ENCODE results near the gene KRT13.

KRT13 gene

DNA sequence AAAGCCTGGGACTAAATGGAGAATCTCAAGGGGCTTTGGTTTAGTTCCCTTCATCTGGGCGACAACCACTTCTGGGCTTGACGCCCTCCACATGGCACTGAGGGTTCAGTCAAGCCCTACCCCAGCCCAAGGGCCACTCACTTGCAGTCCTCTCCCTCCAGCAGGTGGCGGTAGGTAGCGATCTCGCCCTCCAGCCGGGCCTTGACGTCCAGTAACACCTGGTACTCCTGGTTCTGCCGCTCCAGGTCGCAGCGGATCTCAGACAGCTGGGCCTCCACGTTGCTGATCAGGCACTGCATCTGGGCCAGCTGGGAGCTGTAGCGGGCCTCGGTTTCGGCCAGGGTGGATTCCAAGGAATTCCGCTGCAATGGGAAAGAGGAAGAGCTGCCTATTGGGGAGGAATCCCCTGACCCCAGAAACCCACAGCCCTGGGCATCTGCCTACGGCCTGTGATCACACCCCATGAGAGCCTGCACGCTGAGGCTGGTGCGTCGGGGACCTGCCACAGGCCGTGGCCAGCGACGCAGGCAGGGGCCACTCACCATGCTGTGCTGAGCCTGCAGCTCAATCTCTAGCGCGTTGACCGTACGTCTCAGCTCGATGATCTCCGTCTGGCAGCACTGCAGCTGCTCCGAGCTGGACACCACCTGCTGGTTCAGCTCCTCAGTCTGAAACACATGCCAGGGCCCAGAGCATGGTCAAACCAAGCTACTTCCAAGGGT lies 18.4 kb downstream of the KRT13 start:
- no peak overlapping the region for H3K27ac ChIP-seq
- TF ChIP-seq, protein P1, sequence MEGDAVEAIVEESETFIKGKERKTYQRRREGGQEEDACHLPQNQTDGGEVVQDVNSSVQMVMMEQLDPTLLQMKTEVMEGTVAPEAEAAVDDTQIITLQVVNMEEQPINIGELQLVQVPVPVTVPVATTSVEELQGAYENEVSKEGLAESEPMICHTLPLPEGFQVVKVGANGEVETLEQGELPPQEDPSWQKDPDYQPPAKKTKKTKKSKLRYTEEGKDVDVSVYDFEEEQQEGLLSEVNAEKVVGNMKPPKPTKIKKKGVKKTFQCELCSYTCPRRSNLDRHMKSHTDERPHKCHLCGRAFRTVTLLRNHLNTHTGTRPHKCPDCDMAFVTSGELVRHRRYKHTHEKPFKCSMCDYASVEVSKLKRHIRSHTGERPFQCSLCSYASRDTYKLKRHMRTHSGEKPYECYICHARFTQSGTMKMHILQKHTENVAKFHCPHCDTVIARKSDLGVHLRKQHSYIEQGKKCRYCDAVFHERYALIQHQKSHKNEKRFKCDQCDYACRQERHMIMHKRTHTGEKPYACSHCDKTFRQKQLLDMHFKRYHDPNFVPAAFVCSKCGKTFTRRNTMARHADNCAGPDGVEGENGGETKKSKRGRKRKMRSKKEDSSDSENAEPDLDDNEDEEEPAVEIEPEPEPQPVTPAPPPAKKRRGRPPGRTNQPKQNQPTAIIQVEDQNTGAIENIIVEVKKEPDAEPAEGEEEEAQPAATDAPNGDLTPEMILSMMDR (conservative IDR thresholded peaks at IDR 0.05) = 0 out of 2 replicates have a peak, but pooled peaks have one; percentile 17

DNA sequence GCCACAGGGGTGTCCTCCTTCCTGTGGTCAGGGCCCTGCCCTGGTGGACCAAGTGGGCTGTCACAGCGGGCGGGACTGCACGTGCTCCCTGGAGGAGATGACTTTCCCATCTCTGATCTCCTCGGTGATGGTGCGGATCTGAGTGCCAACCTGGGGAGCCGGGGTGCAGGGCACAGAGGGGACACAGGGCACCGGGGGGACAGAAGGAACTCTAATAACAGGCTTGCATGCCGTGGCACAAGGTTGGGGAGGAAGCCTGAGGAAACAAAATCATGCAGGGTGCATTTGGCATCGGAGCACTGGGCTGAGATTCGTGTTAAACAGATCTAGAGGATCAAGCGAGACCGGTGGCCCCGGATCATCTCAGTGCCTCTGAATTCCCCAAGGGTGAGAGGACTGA lies 19.1 kb downstream of the KRT13 start:
- no peak overlapping the region for H3K27ac ChIP-seq
- TF ChIP-seq, protein P1 (conservative IDR thresholded peaks at IDR 0.05) = no peak

DNA sequence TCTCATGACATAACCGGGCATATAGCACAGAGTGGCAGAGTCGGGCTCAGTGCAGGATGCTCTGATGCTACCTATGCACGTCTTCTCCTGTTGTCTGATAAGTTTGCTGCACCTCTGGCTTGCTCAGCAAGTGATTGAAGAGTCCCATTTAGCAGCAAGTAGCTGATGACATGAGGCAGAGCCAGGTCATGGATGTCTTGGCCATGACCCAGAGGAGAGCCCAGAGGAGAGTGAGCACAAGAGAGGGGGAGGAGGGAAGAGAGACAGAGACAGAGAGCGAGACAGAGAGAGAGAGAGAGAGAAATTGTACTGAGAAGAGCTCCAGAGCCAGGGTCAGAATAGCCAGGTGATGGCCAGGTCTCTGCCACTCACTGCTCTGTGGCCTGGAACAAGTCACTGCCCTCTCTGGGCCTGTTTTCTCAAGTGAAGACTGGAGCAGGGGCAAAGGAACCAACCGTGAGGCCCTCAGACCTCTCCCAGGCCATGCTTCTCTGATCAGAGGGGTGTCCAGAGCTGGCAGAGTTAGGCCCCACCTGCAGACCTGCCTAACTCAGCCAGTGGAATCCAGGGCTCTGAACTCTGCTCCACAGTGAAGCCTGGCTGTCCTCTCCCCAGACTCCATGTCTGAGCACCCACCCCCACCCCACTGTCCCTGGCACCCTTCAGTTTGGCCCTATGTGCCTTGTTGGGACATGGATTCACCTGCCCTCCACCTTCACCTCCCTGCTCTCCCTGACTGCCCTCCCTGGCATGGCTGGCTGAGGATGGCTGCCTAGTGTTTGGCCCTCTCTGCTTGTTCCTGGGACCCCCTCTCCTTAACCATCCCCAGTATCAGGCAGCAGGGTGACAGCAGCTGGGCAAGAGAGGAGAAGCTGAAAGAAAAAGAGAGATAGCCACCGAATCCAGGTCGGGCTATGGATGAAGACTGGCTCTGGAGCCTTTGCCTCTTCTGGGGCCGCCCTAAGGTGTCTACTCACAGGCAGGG lies 20.2 kb downstream of the KRT13 start:
- H3K27ac ChIP-seq = no peak overlapping the region; the same call in 1 of the 2 replicates
- TF ChIP-seq, protein P1 (conservative IDR thresholded peaks at IDR 0.05) = no peak

DNA sequence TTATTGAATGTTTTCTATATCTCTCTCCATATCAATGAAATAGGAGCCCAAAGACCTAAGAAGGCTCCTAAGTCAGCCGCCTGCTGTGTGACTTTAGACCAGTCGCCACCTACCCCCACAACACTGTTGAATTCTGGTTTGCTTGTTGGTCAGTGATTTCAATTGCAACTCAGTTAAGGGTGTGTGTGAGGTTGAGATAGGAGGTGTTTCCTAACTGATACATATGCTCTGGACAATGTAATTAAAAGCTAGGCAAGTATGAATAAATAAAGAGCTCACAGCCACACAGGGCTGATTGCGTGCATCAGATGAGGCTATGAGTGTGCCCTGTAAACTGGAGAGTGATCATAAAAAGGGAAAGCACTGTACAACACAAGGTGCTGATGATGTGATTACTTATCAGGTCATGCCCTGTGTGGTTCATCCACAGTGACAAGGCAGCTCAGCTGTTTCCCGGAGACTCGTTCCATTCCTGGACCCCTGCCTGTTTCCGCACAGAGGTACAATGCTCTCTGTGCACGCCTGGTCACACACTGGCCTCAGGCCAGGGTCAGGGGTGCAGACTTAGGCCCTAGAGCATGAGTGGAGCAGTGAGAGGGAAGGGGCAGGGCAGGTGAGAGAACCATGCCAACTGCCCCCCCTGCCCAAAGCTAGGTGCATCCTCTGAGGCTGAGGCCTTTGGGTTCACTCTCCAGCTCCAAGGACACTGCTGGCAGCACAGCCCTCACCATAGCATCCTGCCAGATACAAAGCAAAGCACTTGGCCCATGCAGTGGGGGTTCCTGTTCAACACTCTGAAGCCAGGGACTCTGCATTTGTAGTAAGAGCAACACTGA lies 21.2 kb downstream of the KRT13 start:
- H3K27ac ChIP-seq = no peak overlapping the region; the same call in 1 of the 2 replicates
- TF ChIP-seq, protein P1 (conservative IDR thresholded peaks at IDR 0.05) = no peak

DNA sequence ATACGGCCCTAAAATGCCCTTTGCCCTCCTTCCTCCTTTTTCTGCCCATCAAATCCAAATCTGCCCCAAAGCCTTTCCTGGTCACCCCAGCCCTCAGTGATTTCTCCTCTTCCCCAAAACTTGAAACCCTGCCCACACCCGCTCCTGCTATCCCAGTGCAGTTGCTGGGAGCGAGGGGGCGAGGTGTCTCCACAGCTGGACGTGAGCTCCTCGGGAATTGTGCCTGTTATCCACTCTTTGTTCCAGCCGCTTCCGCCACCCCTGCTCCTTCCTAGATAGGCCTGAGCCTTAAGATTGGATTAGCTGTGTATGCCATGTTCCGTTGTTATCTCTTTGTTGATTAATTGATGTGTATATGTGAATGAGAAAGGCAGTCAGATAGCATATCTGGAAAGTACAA lies 21.9 kb downstream of the KRT13 start:
- H3K27ac ChIP-seq = no peak overlapping the region
- TF ChIP-seq, protein P1 (conservative IDR thresholded peaks at IDR 0.05) = no peak

DNA sequence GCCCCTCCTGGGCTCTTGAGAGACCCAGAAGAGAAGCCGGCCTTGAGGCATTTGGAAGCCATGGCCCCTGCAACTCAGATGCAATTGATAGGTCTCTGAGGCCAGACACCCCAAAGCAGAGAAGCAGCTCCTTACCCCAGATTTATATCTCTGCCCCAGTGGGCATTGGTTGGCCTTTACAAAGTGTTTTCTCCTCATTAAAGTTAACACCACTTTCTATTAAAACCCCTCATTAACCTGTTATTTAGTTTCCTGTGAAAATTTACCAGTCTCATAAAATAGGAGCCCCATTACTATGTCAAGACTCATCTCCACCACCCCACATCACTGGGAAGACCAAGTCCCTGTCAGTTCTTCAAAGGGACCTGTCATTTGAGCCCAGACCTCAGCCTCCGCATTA lies 24.4 kb downstream of the KRT13 start, which contains the start of gene KRT35:
Gene KRT35 (minus strand): TSS at position 116 of the 400 bp plus-strand sequence. CDS start 54 bp downstream, at position 62.
- TF ChIP-seq, protein P1 (conservative IDR thresholded peaks at IDR 0.05) = no peak
- no peak within 1 kb of the TSS for H3K27ac ChIP-seq
